K562 (cell line): Measurements from ENCODE around the gene FRRS1L. TPM values are rescaled to one million over a fixed set of nuclear protein-coding genes. Genes with fewer than 3 reads are reported as not detected.

Experiments
- ATAC-seq: fragments of 200-7000 bp; cut with Tn5 transposase; 3 replicates; pipeline ENCODE4 v1.9.1; 2020; ENCODE audit warnings: moderate library complexity
- BruUV-seq: library from RNA; stranded (reverse); fragments of 400-500 nt; replicated peaks from 2 replicates; lab custom pipeline; 2021; lab: Mats Ljungman, UMichigan
- CTCF ChIA-PET: fragments of 300-600 bp; formaldehyde crosslinking; extraction: SDS; loops from one replicate; lab custom pipeline; 2021; ENCODE audit warnings: low intra/inter-chr PET ratio; lab: Yijun Ruan, JAX
- POLR2A ChIA-PET: fragments of 300-600, 350-650 bp; sonication (Branson Sonifier 250); formaldehyde crosslinking; extraction: SDS; loops from one replicate; lab custom pipeline; 2021; ENCODE audit warnings: antibody characterized with exemption, inconsistent platforms; lab: Yijun Ruan, JAX
- DNase-seq, 4 experiments: peaks; one replicate each; pipeline versions ENCODE4 v3.0.0 to v3.0.0-alpha.2; 2011 to 2018; ENCODE audit warnings: low spot score in 3 of 4, mixed read lengths in 3 of 4; ENCODE audit errors: extremely low read depth in 1 of 4
- FAIRE-seq: peaks from 2 replicates; lab custom pipeline; 2011; peaks lifted over from hg19 to GRCh38; lab: Jason Lieb, UNC
- H2AFZ ChIP-seq: 2 replicates; pipeline ENCODE4 v1.6.0; 2011; ENCODE audit warnings: low read depth, low read length, control low read depth, inconsistent platforms
- H3K27ac ChIP-seq: fragments of 200-600 bp; 3 replicates; pipeline ENCODE4 v1.8.0; 2011; ENCODE audit warnings: low read depth, mild to moderate bottlenecking, control low read depth, inconsistent platforms, low read length, moderate library complexity, mixed read lengths; ENCODE audit errors: extremely low read depth
- H3K27me3 ChIP-seq, 2 experiments: fragments of 300-600 bp in 1 of 2; 2 replicates in 1 of 2; 3 replicates in 1 of 2; pipeline versions ENCODE4 v1.6.0 to v1.8.0; 2011; ENCODE audit warnings: inconsistent platforms in 2 of 2, low read length in 2 of 2, mild to moderate bottlenecking in 1 of 2, mixed read lengths in 1 of 2, moderate library complexity in 1 of 2; ENCODE audit not compliant: control insufficient read depth in 2 of 2, insufficient read depth in 2 of 2
- H3K36me3 ChIP-seq: fragments of 300-600 bp; 3 replicates; pipeline ENCODE4 v1.8.0; 2011; ENCODE audit warnings: mild to moderate bottlenecking, low read length, inconsistent platforms; ENCODE audit not compliant: control insufficient read depth, insufficient read depth
- H3K4me1 ChIP-seq, 2 experiments: fragments of 200-600 bp in 1 of 2; replicated peaks in 1 of 2; 2 replicates in 1 of 2; 3 replicates in 1 of 2; pipeline versions ENCODE4 v1.5.1 to v1.8.0; 2011; ENCODE audit warnings: inconsistent platforms in 2 of 2, low read length in 2 of 2, mild to moderate bottlenecking in 1 of 2, mixed read lengths in 1 of 2, moderate library complexity in 1 of 2; ENCODE audit not compliant: control insufficient read depth in 2 of 2, insufficient read depth in 2 of 2
- H3K4me2 ChIP-seq: 2 replicates; pipeline ENCODE4 v1.6.1; 2011; ENCODE audit warnings: low read length, control low read depth, inconsistent platforms, mixed read lengths; ENCODE audit not compliant: insufficient read depth
- H3K4me3 ChIP-seq: fragments of 200-600 bp; sonication (generic), shearing (Covaris generic); 2 replicates; pipeline ENCODE4 v1.5.1; 2016; ENCODE audit warnings: control low read depth, inconsistent platforms
- H3K79me2 ChIP-seq: fragments of 200-600 bp; 3 replicates; pipeline ENCODE4 v1.8.0; 2011; ENCODE audit warnings: low read length, inconsistent platforms; ENCODE audit not compliant: control insufficient read depth, insufficient read depth
- H3K9ac ChIP-seq, 2 experiments: 2 replicates each; pipeline versions ENCODE4 v1.6.0 to v1.6.1; 2011; ENCODE audit warnings: low read depth in 2 of 2, low read length in 2 of 2, control low read depth in 1 of 2, inconsistent platforms in 1 of 2, mild to moderate bottlenecking in 1 of 2, mixed read lengths in 1 of 2; ENCODE audit not compliant: insufficient read depth in 1 of 2
- H3K9me1 ChIP-seq: one replicate; pipeline ENCODE4 v1.6.0; 2011; ENCODE audit warnings: inconsistent platforms, mild to moderate bottlenecking, low read length, moderate library complexity; ENCODE audit not compliant: control insufficient read depth, insufficient read depth
- H3K9me3 ChIP-seq: replicated peaks from 2 replicates; pipeline ENCODE4 v1.5.1; 2011; ENCODE audit warnings: low read depth, low read length, inconsistent platforms; ENCODE audit not compliant: control insufficient read depth, insufficient read depth
- H4K20me1 ChIP-seq: replicated peaks from 2 replicates; pipeline ENCODE4 v1.6.1; 2011; ENCODE audit warnings: low read length, inconsistent platforms, mixed read lengths; ENCODE audit not compliant: control insufficient read depth, insufficient read depth
- GABPB2 ChIP-seq: fragments of 250-450 bp; sonication (Bioruptor Pico); conservative IDR thresholded peaks from 2 replicates; pipeline ENCODE4 v1.5.1; 2021; ENCODE audit warnings: mild to moderate bottlenecking
- HDAC2 ChIP-seq: fragments of 450-650 bp; IDR thresholded peaks from 2 replicates; pipeline ENCODE4 v1.6.1; 2016; ENCODE audit warnings: mild to moderate bottlenecking
- SMAD1 ChIP-seq: fragments of 150-350 bp; IDR thresholded peaks from 2 replicates; pipeline ENCODE4 v1.6.1; 2014; ENCODE audit warnings: low read length, low read depth; ENCODE audit not compliant: partially characterized antibody
- SMARCC2 ChIP-seq: fragments of 450-650 bp; IDR thresholded peaks from 2 replicates; pipeline ENCODE4 v1.6.1; 2017; ENCODE audit warnings: antibody characterized with exemption, moderate library complexity, mild to moderate bottlenecking, low read depth
- SUPT5H ChIP-seq: fragments of 450-650 bp; IDR thresholded peaks from 2 replicates; pipeline ENCODE4 v1.6.1; 2016
- TBL1XR1 ChIP-seq, 2 experiments: IDR thresholded peaks; 2 replicates each; pipeline ENCODE4 v1.6.1; 2012; ENCODE audit warnings: improper control_type of control experiment in 2 of 2, low read length in 2 of 2, mild to moderate bottlenecking in 1 of 2
- ZC3H8 ChIP-seq: fragments of 450-650 bp; IDR thresholded peaks from 2 replicates; pipeline ENCODE4 v1.6.1; 2017
- ZNF3 ChIP-seq: fragments of 250-450 bp; sonication (Bioruptor Pico); IDR thresholded peaks from 2 replicates; pipeline ENCODE4 v1.5.0; 2021; ENCODE audit warnings: mild to moderate bottlenecking, moderate library complexity
- ZNF347 ChIP-seq: fragments of 450-650 bp; formaldehyde crosslinking; IDR thresholded peaks from 2 replicates; pipeline ENCODE4 v1.4.0; 2020; ENCODE audit warnings: low read depth, mild to moderate bottlenecking, moderate library complexity
- ZNF589 ChIP-seq: fragments of 200-800 bp; sonication (Bioruptor generic); IDR thresholded peaks from 2 replicates; pipeline ENCODE4 v1.6.1; 2016; ENCODE audit warnings: low read depth, missing genetic modification characterization, missing compliant biosample characterization
- ZNF717 ChIP-seq: fragments of 250-450 bp; sonication (Bioruptor Pico); IDR thresholded peaks from 2 replicates; pipeline ENCODE4 v1.5.0; 2021
- WGBS: fragments of 100-300 bp; shearing (Covaris generic); methylation state at CpG from one replicate; pipeline ENCODE4 v1.1.6; 2016; ENCODE audit warnings: low coverage, mixed read lengths; ENCODE audit not compliant: insufficient coverage; ENCODE audit errors: missing lambda C conversion rate; 5-methylcytosine and 5-hydroxymethylcytosine counted together
- in situ Hi-C: fragments of 300-500 bp; cut with MboI; formaldehyde crosslinking; loops from 4 replicates; pipeline ENCODE4 v1.15.0; 2018; ENCODE audit warnings: inconsistent platforms, mixed read lengths
- intact Hi-C: fragments of 100-400 bp; cut with micrococcal nuclease; formaldehyde crosslinking; loops from 2 replicates; pipeline ENCODE4 v1.14.2; 2022
- polyA plus RNA-seq, 8 experiments: library from polyadenylated mRNA; depleted of rRNA in 4 of 8; stranded (reverse) in 5 of 8; unstranded in 3 of 8; fragments of >200 nt; fragmentation: Nextera tagmentation in 2 of 8; fragmentation: Illumina TruSeq in 1 of 8; extraction: Ambion mirVana in 2 of 8; extraction: Trizol in 1 of 8; gene quantifications; 2 replicates each; pipeline versions ENCODE4 v1.2.1 to v1.2.3, GENCODE V29; 2011 to 2014; ENCODE audit warnings: inconsistent platforms in 1 of 8, missing spikeins in 1 of 8
- total RNA-seq, 7 experiments: library from RNA; depleted of rRNA in 6 of 7; stranded (reverse); fragments of >200 nt in 6 of 7; fragmentation: Illumina TruSeq in 2 of 7; extraction: Trizol in 2 of 7; gene quantifications; 2 replicates each; pipeline versions ENCODE4 v1.2.1 to v1.2.3, GENCODE V29; 2011 to 2021; ENCODE audit warnings: low replicate concordance in 1 of 7
- TF ChIP-seq, protein P1 (sequence below): fragments of 450-650 bp; formaldehyde crosslinking; IDR thresholded peaks from 2 replicates; pipeline ENCODE4 v1.4.0; 2020; ENCODE audit warnings: mild to moderate bottlenecking, moderate library complexity

Gene FRRS1L
- total and polyA plus RNA-seq, 9 of the 15 experiments (the other 6 are each of a cell fraction or from before 2014, with no cell fraction given), result under 0.01 to 0.04 (median 0.03) TPM; not detected in 5

DNA sequence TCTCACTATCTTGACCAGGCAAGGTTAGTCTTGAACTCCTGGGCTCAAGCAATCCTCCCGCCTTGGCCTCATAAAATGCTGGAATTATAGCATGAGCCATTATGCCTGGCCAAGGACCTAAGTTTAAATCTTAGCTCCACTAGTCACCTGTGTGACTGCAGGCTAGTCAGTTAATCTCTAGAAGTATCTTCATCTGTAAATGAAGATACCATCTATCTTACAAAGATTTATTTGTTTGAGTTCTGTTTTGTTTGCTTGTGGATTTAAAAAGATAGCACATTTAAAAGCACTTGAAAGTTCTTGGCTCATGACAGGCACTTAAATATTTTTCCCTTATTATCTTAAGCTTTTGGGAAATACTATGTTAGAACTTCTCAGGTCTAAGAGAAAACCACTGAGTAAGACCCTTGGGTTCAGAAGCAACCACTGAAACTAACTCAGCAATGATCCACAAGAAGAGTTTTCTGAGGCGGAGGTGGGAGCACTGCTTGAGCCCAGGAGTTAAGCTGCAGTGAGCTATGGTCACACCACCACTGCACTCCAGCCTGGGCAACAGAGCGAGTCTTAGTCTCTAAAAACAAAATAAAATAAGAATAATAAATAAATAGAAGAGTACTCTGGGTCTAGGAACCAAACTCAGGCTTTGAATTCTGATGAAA lies 66.4 kb downstream of the FRRS1L start:
- POLR2A ChIA-PET, result interaction anchor here (1.0 to 1.8 kb wide), 6 partner anchors 9 to 58 kb away, joined by 3 to 11 read pairs (median 4); no protein-coding TSS in a partner anchor

More for the DNA sequence above, 66.4 kb downstream of the FRRS1L start:
- no peaks in the 10 kb centered on the region; the same call in 1 of the 2 replicates for H3K9me3 ChIP-seq
- no peaks in the 10 kb centered on the region for H3K27me3 ChIP-seq
- H3K4me3 ChIP-seq, result no peak overlapping the region
- DNase-seq (no peak), FAIRE-seq (no peak), ATAC-seq (no peak)
- TF ChIP-seq, protein P1, sequence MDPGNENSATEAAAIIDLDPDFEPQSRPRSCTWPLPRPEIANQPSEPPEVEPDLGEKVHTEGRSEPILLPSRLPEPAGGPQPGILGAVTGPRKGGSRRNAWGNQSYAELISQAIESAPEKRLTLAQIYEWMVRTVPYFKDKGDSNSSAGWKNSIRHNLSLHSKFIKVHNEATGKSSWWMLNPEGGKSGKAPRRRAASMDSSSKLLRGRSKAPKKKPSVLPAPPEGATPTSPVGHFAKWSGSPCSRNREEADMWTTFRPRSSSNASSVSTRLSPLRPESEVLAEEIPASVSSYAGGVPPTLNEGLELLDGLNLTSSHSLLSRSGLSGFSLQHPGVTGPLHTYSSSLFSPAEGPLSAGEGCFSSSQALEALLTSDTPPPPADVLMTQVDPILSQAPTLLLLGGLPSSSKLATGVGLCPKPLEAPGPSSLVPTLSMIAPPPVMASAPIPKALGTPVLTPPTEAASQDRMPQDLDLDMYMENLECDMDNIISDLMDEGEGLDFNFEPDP (CRISPR knock-in tag), result no peak
- no peak for TF ChIP-seq SMAD1
- no peak for TF ChIP-seq GABPB2 (CRISPR knock-in tag)
- TF ChIP-seq ZNF589 (CRISPR knock-in tag), result no peak
- no peak for TF ChIP-seq SUPT5H
- no peak for TF ChIP-seq TBL1XR1 (IDR thresholded peaks at IDR 0.05; ENCODE audit: low read length in 2 of 2)
- TF ChIP-seq SMARCC2, result no peak
- TF ChIP-seq ZNF717, result no peak
- no peak for TF ChIP-seq ZNF3 (CRISPR knock-in tag)
- no peak for TF ChIP-seq ZNF347 (CRISPR knock-in tag)
- TF ChIP-seq ZC3H8, result no peak
- no peak for TF ChIP-seq HDAC2
- in situ Hi-C loops, result no loop called here
- intact Hi-C loops, result no loop called here
- peaks cover 82% of the 10 kb centered on the region for H3K36me3 ChIP-seq
- WGBS, result 63% methylated on average over 3 of the region's 3 CpGs
- H3K4me1 ChIP-seq, result peaks cover 0 to 31% of the 10 kb centered on the region in 2 experiments; a peak in 4 of 5 replicates
- BruUV-seq, result no TSS peak
- no peaks in the 10 kb centered on the region for H3K9me1 ChIP-seq
- CTCF ChIA-PET, result no interaction called here
- H3K79me2 ChIP-seq, result peaks cover 97% of the 10 kb centered on the region
- H2AFZ ChIP-seq, result no peak overlapping the region
- H3K9ac ChIP-seq, result no peak overlapping the region
- no peaks in the 10 kb centered on the region for H4K20me1 ChIP-seq
- H3K4me2 ChIP-seq, result no peak overlapping the region
- no peak overlapping the region for H3K27ac ChIP-seq
